Subcutaneous preadipocyte (primary cell): Measurements from ENCODE around the gene ZNF608. TPM values are rescaled to one million over a fixed set of nuclear protein-coding genes. Genes with fewer than 3 reads are reported as not detected.

Experiments
- total RNA-seq: library from RNA; depleted of rRNA; stranded (reverse); fragments of >200 nt; gene quantifications from 2 replicates; pipeline ENCODE4 v1.2.3, GENCODE V29; 2012

ZNF608 gene
- total RNA-seq = 11.5 and 13.2 TPM in 2 replicates

GRCh38 chr5:124745928-124746915 is at the start of gene ZNF608:
TSS of gene ZNF608 (minus strand) at chr5:124746639. CDS start at chr5:124744989, 1,650 bp downstream.

